BJ (cell line): ENCODE results near the gene AVL9. TPM values are rescaled to one million over a fixed set of nuclear protein-coding genes. Genes with fewer than 3 reads are reported as not detected.
"Not testable (repeated sequence)": the region's sequence is repeated elsewhere in the genome, so short reads cannot be mapped to it uniquely, and the experiment has no call there.

Source experiments
- CTCF ChIA-PET: fragments of 350-600 bp; formaldehyde crosslinking; extraction: SDS; loops from one replicate; lab custom pipeline; 2021; ENCODE audit warnings: antibody characterized with exemption, inconsistent platforms; lab: Yijun Ruan, JAX
- POLR2A ChIA-PET: fragments of 300-600 bp; sonication (Branson Sonifier 250); formaldehyde crosslinking; extraction: SDS; loops from one replicate; lab custom pipeline; 2021; ENCODE audit warnings: antibody characterized with exemption; lab: Charles Lee
- DNase-seq: peaks from one replicate; pipeline ENCODE4 v3.0.0-alpha.2; 2011; ENCODE audit warnings: low read depth
- H3K27me3 ChIP-seq: 2 replicates; pipeline ENCODE4 v1.6.0; 2011; ENCODE audit warnings: low read length; ENCODE audit not compliant: control insufficient read depth, insufficient read depth
- H3K36me3 ChIP-seq: 2 replicates; pipeline ENCODE4 v1.5.1; 2011; ENCODE audit warnings: low read length; ENCODE audit not compliant: control insufficient read depth, insufficient read depth
- H3K4me3 ChIP-seq: 2 replicates; pipeline ENCODE4 v1.5.1; 2011; ENCODE audit warnings: low read depth, mild to moderate bottlenecking, control low read depth, low read length
- polyA plus RNA-seq: library from polyadenylated mRNA; depleted of rRNA; stranded (reverse); fragments of >200 nt; gene quantifications from 2 replicates; pipeline ENCODE4 v1.2.3, GENCODE V29; 2011
- TF ChIP-seq, protein P1 (sequence below): IDR thresholded peaks from 2 replicates; pipeline ENCODE4 v1.5.1; 2011; ENCODE audit warnings: low read depth, mild to moderate bottlenecking, control low read depth, inconsistent platforms, low read length, moderate library complexity; ENCODE audit not compliant: insufficient read depth

AVL9 gene
- polyA plus RNA-seq, 1 experiment = 12.0 TPM

- Histone ChIP-seq H3K27me3 (no peaks in the 10 kb centered on the region), H3K36me3 (no peaks in the 10 kb centered on the region), H3K4me3 (no peak overlapping the region)
- TF ChIP-seq, protein P1, sequence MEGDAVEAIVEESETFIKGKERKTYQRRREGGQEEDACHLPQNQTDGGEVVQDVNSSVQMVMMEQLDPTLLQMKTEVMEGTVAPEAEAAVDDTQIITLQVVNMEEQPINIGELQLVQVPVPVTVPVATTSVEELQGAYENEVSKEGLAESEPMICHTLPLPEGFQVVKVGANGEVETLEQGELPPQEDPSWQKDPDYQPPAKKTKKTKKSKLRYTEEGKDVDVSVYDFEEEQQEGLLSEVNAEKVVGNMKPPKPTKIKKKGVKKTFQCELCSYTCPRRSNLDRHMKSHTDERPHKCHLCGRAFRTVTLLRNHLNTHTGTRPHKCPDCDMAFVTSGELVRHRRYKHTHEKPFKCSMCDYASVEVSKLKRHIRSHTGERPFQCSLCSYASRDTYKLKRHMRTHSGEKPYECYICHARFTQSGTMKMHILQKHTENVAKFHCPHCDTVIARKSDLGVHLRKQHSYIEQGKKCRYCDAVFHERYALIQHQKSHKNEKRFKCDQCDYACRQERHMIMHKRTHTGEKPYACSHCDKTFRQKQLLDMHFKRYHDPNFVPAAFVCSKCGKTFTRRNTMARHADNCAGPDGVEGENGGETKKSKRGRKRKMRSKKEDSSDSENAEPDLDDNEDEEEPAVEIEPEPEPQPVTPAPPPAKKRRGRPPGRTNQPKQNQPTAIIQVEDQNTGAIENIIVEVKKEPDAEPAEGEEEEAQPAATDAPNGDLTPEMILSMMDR = no peak
- CTCF ChIA-PET = no interaction called here
- POLR2A ChIA-PET = no interaction called here
- DNase-seq = no peak
Observed at GRCh38 chr7:32602470-32602869, 107.2 kb downstream of the AVL9 start.

- H3K36me3 ChIP-seq, CTCF ChIA-PET, H3K4me3 ChIP-seq, DNase-seq, H3K27me3 ChIP-seq, POLR2A ChIA-PET: not testable (repeated sequence)
Observed at GRCh38 chr7:32603492-32603891, 108.2 kb downstream of the AVL9 start.

- H3K36me3 ChIP-seq, DNase-seq, CTCF ChIA-PET, H3K27me3 ChIP-seq, POLR2A ChIA-PET, H3K4me3 ChIP-seq: not testable (repeated sequence)
Observed at GRCh38 chr7:32604047-32604446, 108.8 kb downstream of the AVL9 start.

DNA sequence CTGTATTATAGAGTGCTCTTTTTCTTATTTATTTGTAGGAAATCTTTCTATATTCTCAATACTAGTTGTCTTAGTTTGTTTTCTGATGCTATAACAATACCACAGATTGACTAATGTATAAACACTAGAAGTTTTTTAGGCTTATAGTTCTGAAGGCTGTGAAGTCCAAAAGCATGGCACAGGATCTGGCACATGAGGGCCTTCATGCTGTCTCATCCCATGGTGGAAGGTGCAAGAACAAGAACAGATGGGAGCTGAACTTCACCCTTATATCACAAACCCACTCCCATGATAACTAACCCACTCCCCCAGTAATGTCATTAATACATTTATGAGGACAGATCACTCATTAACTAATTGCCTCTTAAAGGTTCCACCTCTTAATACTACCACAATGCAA, 109.7 kb downstream of the AVL9 start:
- H3K4me3 ChIP-seq = no peak overlapping the region
- ChIA-PET CTCF (no interaction called here), POLR2A (no interaction called here)
- TF ChIP-seq, protein P1 = no peak
- H3K36me3 ChIP-seq = no peaks in the 10 kb centered on the region
- no peaks in the 10 kb centered on the region for H3K27me3 ChIP-seq
- no peak for DNase-seq

- Histone ChIP-seq H3K36me3 (no peaks in the 10 kb centered on the region), H3K4me3 (no peak overlapping the region), H3K27me3 (no peaks in the 10 kb centered on the region)
- ChIA-PET POLR2A (no interaction called here), CTCF (no interaction called here)
- TF ChIP-seq, protein P1 = no peak
- no peak for DNase-seq
Observed at GRCh38 chr7:32609463-32609862, 114.2 kb downstream of the AVL9 start.

DNA sequence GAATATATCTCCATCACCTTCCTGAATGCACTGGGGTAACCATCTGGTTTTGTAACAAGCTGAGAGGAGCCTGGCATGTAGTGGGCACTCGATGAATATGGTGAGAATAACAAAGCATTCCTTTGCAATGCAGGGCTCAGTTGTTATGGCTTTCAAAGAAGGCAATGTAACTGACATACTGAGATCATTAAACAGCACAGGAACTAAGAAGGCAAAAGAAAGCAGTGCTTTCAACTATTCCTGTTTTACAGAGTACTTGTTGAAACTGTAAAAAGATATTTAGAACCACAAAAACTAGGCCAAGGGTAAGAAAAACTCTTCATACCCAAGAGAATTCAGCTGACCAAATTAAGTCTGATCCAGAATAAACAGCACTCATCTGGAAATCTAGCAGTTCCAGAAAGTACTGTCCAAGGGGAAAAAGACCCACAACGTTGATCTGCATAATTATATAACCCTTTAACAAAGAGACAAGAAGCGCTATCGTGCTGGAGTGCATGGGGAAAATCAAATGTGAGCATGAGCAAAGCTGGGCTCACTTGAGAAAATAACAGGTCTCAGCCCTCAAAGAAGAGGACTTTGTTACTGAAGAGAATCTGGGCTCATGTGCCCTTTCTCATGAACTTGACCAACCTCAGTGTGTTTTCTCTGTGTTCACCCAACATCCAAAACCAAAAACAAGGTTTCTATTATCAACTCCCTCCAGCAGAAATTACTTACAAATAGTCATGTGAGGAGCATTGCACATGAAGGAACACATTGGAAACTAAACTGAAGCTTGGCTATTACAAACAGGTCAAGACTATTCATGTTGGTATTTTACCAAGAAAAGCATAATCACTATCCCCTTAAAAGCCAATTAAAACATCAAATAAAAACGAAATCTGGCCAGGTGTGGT, 116.2 kb downstream of the AVL9 start:
- Histone ChIP-seq H3K4me3 (no peak overlapping the region), H3K27me3 (no peaks in the 10 kb centered on the region), H3K36me3 (no peaks in the 10 kb centered on the region)
- ChIA-PET CTCF (interaction anchor here (0.9 to 1.0 kb wide), 2 partner anchors 18 to 49 kb away, joined by 3 to 7 read pairs; no protein-coding TSS in a partner anchor), POLR2A (no interaction called here)
- no peak for DNase-seq
- TF ChIP-seq, protein P1 = no peak
